Measurements from ENCODE around the gene MAN1B1.
"Not testable (repeated sequence)": the region's sequence is repeated elsewhere in the genome, so short reads cannot be mapped to it uniquely, and the experiment has no call there.

MAN1B1 gene

DNA sequence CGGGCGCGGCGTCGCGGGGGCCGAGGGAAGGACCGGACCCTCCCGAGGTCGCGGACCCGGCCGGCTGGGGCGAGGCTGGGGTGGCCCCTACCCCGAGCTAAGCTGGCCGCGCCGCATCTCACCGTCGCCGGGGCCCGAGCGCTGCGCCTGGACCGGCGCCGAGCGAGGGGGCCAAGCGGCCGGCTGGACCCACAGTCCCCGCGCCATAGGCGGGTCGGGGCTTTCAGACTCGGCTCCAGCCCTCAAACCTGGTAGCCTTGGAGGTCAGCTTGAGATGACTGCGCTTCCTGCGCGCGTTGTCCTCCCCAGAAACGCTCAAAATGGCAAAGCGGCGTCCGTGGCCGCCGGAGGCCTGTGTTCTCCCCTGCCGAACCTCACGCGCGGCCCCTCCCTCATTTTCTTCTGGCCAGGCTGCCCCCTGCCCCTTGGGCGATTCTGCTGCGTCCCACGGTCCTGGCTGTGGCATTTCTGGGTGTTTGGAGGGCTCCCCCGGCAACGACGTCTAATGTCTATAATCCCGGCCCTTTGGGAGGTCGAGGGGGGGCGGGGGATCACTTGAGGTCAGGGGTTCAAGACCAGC lies 43.5 kb downstream of the MAN1B1 start:
- no peak for DNase-seq

DNA sequence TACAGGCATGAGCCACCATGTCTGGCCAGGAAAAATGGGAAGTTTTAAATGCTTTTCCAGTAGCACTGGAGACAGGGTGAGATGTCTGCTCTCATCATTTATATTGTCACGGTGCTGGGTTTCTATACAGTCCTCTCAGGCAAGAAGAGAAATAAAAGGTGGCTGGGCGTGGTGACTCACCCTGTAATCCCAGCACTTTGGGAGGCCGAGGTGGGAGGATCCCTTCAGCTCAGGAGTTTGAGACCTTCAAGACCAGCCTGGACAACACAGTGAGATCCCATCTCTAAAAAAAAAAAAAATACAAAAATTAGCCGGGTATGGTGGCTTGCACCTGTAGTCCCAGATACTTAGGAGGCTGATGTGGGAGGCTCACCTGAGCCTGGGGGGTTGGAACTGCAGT lies 47.4 kb downstream of the MAN1B1 start:
- no peak for DNase-seq

DNA sequence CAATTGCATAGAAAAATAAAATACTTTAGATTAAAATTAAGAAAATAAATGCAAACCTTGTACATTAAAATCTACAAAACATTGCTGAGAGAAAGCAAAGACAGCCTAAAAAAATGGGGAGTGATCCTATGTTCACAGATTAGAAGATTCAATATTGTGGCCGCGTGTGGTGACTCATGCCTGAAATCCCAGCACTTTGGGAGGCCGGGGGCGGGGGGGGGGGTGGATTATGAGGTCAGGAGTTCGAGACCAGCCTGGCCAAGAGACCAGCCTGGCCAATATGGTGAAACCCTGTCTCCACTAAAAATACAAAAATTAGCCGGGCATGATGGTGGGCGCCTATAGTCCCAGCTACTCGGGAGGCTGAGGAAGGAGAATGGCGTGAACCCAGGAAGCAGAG lies 48.4 kb downstream of the MAN1B1 start:
- not testable (repeated sequence) for DNase-seq

DNA sequence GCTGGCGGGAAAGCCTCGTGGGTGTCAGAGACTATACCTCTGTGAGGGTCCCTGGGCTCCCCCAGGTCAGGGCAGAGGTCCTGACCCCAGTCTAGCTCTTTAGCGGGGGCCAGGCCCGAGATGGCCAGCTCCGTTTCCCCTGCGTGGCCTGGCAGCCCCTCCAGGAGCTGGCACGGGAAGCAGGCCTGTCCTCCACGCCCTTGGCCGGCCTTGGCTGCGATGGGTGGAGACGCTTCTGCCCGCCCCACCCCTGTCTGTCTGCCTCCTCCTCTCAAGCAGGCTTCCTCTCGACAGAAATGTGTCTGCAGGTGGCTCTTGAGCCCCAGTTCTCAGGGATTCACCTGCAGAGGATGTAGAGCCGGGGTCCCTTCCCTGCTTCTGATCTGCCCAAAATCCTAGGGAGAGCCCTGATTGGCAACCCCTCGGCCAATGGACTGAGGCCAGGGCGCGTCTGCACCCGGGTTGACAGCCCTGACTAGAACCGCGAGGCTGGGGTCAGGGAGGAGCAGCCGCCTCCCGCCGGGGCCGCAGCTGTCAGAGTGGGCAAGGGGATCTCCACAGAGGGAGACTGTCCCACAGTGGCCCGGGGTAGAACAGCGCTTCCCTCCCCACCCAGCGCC lies 49.6 kb downstream of the MAN1B1 start:
- no peak for DNase-seq

DNA sequence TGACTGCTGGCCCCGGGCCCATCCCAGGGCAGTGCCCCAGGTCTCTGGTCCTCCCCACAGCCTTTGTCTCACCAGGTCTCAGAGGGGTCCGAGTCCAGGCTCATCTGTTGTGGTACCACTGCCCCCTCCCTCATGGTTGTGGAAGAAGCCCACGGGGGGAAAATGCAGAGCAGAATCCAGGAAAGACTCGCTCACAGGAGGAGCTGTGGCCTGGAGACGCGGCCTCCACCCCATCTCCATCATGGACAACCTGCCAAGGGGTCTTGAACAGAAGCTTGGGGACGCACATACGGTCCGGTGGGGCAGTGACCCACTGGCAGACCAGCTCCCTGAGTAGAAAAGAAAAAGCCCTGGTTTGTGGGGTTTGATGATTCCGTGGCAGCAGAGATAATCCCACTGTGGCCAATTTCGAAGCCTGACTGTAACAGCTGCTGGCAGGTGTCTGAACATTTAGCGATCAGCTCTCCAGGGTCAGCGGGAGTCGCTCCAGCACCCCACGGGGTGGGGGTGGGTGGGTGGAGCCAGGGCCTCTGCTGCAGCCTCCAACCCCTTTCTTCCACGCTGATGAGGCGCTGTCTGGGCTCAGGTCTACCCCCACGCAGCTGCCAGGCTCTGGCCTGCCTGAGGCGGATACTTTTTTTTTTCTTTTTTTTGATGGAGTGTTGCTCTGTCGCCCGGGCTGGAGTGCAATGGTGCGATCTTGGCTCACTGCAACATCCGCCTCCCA lies 50.3 kb downstream of the MAN1B1 start:
- no peak for DNase-seq

DNA sequence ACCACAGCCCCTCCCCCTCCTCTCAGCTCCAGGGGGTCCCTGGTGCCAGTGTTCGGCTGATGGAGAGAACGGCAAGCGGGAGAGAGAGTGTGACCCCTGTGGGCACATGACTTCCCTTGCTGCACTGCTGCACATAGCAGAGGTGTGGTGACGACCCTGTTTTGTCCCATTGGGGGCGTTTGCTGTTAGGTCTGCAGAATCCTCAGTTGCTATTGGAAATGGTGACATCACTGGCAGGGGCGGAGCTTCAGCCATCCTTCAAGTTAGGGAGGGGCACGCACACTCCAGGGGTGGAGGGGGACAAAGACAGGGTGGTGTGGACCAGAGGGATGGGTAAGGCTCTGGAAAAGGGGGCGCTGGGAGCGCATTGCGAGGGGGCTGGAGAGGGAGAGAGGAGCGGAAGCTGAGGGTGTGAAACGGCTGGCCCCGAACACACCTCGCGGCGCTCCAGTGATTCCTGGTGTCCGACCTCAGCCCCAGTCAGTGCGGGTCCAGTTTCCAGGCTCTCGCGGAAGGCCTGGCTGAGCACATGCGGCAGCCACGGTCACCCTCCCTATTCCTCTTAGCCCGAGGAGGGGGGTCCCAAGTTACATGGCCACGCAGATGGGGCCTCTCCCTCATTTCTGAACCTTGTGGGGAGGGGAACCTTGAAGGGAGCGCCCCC lies 51.4 kb downstream of the MAN1B1 start:
- no peak for DNase-seq

DNA sequence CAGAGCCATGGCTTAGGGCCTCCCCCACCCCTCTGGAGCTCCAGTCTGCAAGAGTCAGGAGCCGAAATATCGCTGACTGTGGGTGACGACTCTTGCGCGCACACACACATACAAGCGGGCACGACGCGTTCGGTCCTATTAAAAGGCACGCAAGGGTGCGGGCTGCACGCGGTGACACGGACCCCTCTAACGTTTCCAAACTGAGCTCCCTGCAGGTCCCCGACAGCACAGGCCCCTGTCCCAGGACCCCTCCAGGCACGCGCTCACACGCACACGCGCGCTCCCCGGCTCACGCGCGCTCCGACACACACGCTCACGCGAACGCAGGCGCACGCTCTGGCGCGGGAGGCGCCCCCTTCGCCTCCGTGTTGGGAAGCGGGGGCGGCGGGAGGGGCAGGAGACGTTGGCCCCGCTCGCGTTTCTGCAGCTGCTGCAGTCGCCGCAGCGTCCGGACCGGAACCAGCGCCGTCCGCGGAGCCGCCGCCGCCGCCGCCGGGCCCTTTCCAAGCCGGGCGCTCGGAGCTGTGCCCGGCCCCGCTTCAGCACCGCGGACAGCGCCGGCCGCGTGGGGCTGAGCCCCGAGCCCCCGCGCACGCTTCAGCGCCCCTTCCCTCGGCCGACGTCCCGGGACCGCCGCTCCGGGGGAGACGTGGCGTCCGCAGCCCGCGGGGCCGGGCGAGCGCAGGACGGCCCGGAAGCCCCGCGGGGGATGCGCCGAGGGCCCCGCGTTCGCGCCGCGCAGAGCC lies 52.1 kb downstream of the MAN1B1 start, which contains the start of gene GRIN1:
GRIN1 (plus strand) TSS at position 433 of the 746 bp plus-strand sequence. CDS start 333 bp downstream, outside the sequence.
- DNase-seq = no peak

DNA sequence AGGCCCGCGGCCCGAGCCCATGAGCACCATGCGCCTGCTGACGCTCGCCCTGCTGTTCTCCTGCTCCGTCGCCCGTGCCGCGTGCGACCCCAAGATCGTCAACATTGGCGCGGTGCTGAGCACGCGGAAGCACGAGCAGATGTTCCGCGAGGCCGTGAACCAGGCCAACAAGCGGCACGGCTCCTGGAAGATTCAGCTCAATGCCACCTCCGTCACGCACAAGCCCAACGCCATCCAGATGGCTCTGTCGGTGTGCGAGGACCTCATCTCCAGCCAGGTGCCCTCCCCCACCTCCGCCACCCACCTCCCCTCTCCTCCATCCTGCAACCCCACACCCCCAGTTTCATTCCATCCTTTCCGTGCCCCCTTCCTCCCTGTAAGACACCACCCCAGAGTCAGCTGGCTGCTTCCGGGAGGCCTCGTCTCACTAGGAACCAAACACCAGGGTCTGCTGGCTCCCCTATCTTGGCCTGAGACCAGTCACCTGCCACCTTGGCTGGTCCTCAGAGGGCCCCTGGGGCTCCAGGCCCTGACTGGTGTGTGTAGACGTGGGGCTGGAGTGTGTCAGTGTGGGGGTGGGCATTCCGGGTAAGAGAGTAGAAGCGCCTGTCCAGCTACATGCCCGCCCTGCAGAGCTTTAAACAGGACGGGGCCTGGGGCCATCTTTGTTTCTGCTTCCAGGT lies 52.8 kb downstream of the MAN1B1 start:
- DNase-seq = no peak

DNA sequence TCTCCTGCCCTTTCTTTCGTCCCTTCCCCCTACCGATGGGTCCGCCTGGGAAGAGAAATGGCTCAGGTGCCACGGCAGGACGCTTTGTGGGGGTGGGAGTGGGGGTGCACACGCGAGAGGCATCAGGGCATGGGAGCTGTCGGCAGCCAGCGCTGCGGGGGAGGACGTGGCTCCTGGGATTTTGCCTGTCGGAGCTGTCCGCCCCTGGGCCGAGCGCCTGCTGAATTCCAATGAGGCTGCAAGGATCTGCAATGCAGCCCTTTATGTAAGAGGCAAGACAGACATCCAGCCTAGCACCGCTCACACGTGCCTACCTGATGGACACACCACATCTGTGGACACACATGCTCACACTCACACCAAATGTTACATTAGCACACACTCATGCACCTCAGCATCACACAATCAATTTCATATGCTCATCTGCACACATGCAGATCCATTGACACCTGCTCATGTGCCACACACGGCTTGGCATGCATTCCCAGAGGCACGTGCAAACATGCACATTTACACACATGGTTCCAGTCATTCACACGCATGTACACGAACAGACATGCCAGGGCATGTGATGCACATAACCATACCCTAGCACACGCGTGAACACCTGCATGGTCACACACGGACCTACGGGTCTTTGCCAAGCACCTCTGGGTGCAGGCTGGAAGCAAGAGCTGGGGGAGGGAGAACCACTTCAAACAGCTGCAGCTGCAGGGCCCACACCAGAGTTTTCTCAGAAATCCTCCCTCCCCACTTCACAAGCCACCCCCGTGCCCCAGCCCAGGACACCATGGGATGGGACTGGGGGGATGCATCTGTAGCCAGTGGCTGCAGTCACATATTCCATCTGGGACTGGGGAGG lies 53.6 kb downstream of the MAN1B1 start:
- DNase-seq = no peak

DNA sequence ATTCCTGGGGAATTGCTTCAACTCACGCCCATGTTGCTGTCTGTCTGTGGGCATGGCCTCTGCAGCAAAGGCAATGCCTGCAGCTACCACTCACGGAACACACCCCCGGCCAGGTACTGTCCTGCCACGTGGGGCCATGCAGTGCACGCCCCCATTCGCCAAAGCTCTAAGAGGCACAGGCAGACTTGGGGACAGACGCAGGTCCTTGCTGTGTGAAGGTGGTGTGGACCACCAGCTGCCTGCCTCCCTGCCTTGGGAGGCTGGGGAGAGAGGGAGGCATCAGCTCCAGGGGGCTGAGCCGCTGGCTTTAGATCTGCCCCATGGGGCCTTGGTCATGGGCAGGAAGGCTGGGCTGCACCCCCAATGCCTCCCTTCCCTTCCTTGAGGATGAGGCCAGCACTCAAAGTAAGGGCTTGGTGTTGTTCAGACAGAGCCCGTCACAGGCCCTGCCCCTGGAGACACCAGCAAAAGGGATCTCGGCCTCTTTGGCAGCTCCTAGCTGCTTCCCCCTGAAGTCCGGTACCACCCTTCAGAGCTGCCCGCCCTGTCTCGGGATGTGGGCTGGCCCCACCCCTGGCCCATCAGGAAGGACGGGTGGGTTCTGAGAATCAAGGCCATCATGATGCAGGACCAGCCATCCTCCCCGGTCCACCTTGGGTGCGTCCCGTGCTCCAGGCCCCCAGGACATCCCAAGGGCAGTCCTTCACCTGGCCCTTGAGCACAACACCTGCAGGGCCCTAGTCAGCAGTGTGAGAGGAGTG lies 54.4 kb downstream of the MAN1B1 start:
- DNase-seq = no peak

DNA sequence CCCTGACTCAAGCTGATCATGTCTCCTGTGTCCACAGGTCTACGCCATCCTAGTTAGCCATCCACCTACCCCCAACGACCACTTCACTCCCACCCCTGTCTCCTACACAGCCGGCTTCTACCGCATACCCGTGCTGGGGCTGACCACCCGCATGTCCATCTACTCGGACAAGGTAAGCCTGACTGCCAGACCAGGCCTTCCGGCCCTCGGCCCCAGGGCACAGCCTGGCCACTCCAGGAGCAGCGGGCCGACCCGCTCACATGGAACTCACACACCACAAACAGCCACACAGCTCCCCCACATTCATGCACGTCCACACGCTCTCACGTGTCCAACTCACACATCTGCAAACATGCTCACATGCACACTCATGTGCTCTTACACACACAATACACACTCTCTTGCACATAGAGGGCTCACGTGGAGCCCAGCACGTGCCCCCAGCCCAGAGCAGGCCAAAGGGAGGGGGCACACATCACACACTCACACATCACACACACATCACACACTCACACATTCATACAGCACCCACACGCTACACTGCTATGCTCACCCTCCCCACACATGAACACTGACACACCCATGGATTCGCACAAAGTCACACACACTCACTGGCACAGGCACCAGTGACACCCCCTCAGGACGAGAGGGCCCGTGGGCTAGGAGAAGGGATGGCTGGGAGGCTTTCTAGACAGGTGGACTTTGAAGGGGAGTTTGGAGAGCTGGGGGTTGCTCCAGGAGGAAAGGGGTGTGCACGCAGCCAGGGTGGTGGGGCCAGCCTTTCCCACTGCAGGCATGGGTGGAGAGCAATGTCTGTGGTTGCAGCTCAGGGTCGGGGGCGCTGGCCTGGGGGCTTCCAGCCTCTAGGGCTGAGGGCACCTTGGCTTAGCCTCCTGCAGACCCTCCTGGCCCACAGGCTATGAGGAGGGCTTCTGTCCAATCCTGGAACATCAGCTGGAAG lies 55.5 kb downstream of the MAN1B1 start:
- no peak for DNase-seq

DNA sequence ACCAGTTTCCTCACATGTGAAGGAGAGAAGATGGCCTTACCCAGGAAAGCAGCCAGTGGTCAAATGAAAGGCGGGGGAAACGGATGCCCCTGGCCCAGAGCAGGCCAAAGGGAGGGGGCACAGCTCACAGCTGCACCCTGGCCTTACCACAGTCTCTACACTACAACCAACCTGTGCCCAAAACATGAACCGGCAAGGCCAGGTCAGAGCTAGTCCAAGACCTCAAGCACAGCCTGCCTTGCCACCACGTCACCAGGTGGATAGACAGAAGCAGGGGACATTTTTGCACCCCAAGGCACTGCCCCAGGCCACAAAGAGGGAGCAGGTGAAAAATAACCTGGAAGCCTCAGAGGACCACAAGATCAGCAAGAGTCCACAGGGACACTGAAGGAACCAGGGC lies 56.7 kb downstream of the MAN1B1 start:
- DNase-seq = no peak

DNA sequence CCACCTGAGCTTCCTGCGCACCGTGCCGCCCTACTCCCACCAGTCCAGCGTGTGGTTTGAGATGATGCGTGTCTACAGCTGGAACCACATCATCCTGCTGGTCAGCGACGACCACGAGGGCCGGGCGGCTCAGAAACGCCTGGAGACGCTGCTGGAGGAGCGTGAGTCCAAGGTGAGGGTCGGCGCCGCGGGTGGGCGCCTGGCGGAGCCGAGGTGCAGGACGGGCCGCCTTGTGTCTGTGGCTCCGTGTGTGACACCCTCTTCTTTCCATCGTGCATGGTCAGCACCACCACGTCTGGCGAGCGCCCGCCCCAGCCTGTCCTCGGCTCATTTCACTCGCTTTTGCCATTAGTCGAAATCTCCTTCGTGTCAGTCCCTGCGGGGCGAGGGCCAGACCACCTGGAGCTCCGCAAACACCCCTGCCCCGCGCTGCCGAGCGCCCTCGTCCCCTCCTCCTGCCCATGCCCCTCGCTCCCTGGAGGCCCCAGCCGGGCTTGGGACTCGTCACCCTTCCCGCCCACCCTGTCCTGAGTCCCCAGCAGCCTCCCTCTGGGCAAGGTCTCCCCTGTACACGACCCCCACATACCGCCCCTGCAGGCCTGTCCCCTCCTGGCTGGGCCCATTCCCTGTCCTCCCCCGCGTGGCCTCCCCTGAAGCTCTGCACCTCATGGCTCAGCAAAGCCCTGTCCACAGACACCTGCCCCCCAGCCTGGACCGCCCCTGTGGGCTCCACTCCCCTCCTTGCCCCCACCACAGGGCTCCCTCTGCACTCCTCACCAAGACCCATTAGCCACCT lies 59.1 kb downstream of the MAN1B1 start:
- DNase-seq = no peak

DNA sequence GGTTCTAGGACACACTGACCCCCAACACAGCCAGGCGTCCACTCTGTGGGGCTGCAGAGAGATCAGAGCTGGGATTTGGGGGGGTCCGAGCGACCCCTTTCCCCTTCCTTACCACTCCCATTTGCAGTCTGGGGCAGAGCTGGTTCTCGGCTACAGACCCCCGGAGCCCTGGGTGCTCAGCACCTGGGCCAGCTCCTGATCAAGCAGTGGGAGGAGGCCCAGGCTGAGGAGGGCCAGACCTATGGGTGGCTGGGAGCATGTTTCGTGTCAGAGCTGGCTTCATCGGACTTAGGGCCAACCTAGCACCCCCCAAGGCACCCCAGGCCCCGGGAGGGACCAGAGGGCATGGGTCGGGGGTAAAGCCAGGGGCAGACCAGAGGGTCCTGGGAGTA lies 59.7 kb downstream of the MAN1B1 start:
- no peak for DNase-seq

DNA sequence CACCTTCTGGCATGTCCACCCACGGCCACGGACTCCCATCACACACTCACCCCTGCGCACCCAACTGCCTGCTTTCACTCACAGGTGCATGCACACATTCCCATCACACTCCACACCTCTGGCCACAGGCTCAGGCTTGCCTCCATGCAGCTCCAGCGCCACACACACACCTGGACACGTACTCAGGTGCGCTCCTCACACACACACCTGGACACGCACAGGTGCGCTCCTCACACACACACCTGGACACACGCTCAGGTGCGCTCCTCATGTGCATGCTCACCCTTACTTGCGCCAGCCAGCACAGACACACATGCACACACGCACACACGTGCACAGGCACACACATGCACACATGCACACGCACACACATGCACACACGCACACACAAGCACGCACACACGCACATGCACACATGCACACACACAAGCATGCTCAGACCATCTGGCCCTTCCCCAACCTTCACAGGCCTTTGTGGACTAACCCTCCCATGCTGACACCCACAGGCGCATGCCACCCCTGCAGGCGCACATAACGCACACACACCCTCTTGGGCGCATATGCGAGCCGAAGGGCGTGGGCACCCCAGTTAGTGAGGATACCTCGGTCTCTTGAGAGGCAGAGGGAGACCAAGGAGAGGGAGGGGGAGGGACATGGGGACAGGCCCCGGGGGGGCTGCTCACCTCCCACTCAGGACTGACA lies 60.5 kb downstream of the MAN1B1 start:
- DNase-seq = no peak

DNA sequence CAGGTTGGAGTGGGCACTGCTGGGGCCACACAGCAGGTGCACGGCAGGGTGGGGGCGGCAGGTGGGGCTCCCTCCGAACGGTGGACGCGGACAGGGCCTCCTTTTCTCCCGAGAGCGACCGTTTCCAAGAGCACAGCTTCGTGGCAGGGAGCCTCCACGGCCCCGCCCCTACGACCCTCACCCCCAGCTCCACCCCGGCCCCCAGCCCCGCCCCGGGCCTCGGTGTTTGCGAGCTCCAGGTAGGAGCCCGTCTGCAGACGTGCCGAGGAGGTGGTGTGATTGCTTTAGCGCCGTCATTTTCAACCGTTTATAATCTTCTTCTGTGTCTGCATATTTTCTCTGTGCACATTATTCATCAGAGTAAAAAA lies 61.0 kb downstream of the MAN1B1 start:
- DNase-seq = no peak

DNA sequence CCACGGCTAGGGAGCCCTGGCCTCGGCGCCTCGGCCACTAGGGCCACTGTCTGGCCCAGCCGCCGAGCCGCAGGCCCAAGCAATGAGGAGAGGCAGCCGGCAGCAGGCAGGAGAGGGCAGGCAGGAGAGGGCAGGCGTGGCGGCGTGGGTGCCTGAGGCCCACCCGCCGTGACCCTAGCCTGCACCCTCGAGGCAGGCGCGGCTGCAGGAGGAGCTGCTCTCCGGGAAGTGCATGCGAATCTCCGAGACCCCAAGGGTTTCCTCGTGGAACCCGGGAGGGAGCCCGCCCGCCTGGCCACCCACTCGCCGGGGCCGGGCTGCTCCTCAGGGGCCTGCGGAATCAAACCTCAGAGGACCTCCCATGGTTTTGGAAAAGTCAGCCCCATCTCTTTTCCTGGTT lies 61.5 kb downstream of the MAN1B1 start:
- DNase-seq = no peak

DNA sequence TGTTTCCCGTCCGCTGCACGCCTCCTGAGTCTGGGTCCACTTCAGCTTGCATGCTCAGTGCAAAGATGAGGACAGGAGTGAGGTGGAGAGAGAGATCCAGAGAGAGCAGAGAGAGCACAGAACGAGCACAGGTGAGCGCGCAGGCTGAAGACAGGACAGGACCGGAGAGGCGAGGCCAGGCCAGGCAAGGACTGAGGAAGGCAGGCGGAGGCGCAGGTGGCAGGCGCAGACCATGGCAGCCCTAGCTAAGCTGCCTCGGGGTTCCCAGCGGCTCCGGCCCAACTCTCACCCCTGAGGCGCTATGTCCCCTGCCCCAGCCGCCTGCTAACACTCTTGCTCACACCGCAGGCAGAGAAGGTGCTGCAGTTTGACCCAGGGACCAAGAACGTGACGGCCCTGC lies 61.9 kb downstream of the MAN1B1 start:
- DNase-seq = no peak
